C4-2B (cell line): ENCODE measurements around the gene PALLD.
"Not testable (repeated sequence)": the region's sequence is repeated elsewhere in the genome, so short reads cannot be mapped to it uniquely, and the experiment has no call there.

Experiments
- H3K27ac ChIP-seq: fragments of 450-650 bp; 2 replicates; pipeline ENCODE4 v1.5.1; 2017
- ZFX ChIP-seq: fragments of 450-650 bp; IDR thresholded peaks from 2 replicates; pipeline ENCODE4 v1.6.1; 2017
- TF ChIP-seq, protein P1 (sequence below): fragments of 450-650 bp; conservative IDR thresholded peaks from 2 replicates; pipeline ENCODE4 v1.5.1; 2017; ENCODE audit warnings: mild to moderate bottlenecking

PALLD gene

DNA sequence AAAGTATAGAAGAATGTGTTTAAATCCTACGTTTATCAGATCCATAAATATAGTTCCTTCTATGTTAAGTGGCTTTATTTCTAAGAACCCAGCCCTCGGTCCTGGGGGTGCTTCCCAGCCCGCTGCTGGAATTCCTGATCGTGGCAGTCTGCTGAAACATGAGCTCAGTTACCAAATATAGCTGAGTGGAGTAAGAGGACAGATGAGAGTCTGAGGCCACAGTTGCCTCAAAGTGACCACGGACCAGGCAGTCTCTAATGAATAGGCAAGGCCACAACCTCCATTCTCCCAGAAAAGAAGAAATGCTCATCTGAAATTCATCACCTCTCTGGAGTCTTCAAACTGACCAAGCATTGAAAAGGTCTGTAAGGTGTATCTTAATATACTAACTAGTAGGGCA is at the start of gene PALLD:
Gene PALLD (plus strand): TSS at position 219 of the 400 bp plus-strand sequence.
- H3K27ac ChIP-seq = no peak within 1 kb of the TSS
- TF ChIP-seq ZFX = no peak
- TF ChIP-seq, protein P1, sequence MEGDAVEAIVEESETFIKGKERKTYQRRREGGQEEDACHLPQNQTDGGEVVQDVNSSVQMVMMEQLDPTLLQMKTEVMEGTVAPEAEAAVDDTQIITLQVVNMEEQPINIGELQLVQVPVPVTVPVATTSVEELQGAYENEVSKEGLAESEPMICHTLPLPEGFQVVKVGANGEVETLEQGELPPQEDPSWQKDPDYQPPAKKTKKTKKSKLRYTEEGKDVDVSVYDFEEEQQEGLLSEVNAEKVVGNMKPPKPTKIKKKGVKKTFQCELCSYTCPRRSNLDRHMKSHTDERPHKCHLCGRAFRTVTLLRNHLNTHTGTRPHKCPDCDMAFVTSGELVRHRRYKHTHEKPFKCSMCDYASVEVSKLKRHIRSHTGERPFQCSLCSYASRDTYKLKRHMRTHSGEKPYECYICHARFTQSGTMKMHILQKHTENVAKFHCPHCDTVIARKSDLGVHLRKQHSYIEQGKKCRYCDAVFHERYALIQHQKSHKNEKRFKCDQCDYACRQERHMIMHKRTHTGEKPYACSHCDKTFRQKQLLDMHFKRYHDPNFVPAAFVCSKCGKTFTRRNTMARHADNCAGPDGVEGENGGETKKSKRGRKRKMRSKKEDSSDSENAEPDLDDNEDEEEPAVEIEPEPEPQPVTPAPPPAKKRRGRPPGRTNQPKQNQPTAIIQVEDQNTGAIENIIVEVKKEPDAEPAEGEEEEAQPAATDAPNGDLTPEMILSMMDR = no peak

DNA sequence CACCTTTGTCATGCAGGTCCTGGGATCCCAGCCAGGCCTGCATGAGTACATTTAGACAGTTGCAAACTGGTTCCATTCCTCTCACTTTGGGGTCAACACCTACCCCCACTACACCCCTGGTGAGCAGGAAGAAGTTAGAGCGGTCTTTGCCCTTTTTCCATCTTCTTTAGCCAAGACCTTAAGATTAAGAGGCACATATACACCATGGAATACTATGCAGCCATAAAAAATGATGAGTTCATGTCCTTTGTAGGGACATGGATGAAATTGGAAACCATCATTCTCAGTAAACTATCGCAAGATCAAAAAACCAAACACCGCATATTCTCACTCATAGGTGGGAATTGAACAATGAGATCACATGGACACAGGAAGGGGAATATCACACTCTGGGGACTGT is 47.8 kb upstream of the PALLD start:
- not testable (repeated sequence) for H3K27ac ChIP-seq

DNA sequence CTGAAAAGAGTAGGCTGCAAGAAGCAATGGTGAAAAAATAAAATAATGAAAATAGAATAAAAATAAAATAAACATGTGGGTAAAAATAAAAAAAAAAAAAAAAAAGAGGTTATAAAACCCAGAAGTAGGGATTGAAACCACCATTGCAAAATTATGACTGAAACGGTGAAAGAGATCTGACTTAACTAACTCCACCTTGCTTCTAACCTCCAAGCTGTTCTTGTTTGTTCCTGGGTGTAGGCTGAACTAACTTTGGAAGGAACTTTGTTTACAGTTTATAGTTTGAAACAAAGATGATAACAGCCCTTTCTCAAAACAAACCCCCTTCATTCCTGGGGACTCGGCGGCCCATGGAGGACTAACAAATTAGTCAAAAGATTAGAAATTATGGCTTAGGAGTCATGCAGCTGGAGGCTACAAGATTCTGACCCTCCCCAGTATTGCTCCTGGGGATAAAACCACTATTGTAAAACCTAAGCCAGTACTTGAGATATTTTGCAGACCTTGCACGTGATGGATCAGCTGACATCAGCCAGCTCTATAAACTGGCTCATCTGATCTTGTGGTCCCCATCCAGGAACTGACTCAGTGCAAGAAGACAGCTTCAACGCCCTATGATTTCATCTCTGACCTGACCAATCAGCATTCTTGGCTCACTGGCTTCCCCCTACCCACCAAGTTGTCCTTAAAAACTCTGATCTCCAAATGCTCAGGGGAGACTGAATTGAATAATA is 47.0 kb upstream of the PALLD start:
- TF ChIP-seq, protein P1 = no peak
- no peak for TF ChIP-seq ZFX
- H3K27ac ChIP-seq = no peak overlapping the region

DNA sequence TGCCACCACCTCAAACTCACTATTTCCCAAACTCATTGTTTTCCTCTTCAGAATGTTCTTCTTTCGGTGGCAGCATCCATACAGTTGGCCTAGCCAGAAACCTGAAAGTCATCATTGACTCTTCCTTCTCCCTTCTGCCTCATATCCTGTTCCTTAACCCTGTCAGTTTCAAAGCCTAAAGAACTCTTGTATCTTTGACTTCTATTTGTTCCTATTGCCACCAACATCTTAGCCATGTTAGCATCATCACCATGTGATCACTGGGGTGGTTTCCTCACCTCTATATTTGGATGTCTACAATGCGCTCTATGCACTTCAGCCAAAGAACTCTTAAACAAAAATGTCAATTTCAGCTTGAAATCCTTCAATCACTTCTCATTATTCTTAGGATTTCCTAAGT is 45.5 kb upstream of the PALLD start:
- TF ChIP-seq ZFX = no peak
- TF ChIP-seq, protein P1 = no peak
- no peak overlapping the region for H3K27ac ChIP-seq

DNA sequence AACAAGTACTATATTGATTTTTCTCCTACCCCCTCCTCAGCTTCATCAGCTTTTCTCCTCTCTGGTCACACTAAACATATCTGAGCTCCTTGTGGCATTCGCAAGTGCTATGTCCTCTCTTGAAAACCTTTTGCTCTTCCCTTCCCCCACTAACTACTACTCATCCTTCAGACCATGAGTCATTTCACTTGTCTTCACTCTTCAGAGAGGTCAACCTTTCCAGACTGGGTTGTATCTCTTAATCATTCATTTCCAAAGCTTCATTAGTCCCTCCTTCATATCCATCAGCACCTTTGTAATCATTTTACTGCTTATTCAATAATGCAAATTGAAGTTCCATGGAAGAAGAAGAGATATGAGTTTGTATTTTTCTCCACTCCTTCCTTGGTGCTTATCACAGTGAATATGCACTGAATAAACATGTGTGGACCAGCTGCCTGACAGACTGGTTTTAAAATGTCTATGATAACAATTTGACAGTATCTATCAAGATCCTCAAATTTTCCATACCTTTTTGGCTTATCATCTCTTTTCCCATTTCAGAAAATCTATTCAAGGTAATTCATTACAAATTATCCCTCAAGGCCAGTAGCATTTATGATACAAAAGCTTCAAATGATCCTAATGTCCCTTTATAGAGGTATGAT is 45.0 kb upstream of the PALLD start:
- no peak for TF ChIP-seq ZFX
- TF ChIP-seq, protein P1 = no peak
- H3K27ac ChIP-seq = no peak overlapping the region

DNA sequence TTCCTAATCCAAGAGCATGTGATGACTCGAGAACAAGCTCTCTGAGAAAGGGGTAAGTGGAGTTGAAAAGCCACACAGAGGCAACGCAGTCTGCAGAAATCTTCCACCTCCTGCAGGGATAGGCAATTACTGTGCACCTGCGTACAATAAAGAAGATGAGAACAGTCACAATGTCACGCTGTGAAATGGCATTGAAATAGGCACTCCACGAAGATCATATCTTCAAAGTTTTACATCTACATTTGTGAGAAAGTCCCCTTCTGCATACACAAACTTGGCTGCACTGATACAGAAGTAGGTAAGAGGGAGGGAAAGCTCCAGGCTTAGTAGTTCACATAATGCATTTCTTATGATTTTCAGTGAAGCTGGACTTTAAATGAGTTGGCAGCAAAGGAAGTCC is 43.7 kb upstream of the PALLD start:
- TF ChIP-seq, protein P1 = no peak
- TF ChIP-seq ZFX = no peak
- no peak overlapping the region for H3K27ac ChIP-seq

DNA sequence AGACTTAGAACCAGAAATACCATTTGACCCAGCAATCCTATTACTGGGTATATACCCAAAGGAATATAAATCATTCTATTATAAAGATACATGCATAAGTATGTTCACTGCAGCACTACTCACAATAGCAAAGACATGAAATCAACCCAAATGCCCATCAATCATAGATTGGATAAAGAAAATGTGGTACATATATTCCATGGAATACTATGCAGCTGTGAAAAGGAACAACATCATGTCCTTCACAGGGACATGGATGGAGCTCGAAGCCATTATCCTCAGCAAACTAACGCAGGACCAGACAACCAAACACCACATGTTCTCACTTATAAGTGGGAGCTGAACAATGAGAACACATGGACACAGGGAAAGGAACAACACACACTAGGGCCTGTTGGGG is 38.6 kb upstream of the PALLD start:
- H3K27ac ChIP-seq = not testable (repeated sequence)

DNA sequence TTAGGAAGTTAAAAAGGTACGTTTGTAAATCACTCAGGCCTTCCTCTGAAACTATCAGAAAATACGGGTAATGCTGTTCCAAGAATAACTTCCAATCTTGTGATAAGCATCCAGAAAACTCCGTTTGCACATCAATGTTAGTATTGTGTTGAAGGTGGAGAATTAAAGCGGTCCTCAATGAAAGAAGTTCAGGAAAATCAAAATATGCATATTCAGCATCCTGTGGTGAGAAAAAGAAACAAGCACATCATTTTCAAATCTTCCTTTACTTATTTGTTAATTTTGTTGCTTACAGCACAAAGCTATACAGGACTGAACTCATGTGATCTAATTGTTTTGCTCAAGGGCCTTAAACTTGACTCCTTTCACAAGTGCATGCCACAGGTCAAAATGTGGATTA is 35.0 kb upstream of the PALLD start:
- no peak overlapping the region for H3K27ac ChIP-seq
- no peak for TF ChIP-seq ZFX
- TF ChIP-seq, protein P1 = no peak
